ENCODE data around the gene RFX2. TPM values are rescaled to one million over a fixed set of nuclear protein-coding genes. Genes with fewer than 3 reads are reported as not detected.

RFX2 gene
- total RNA-seq, 1 experiment from 2014 or later, result 3.7 TPM

GRCh38 chr19:5956728-5957127, 153.6 kb downstream of the RFX2 start:
- Mint-ChIP-seq H3K4me3 (no peak overlapping the region), H3K4me1 (peaks cover 68 to 72% of the 10 kb centered on the region in 2 experiments), H3K36me3 (ENCODE audit: insufficient read depth in 1 of 3, low read depth in 3 of 3) (no peaks in the 10 kb centered on the region; a peak in 1 of 7 replicates), H3K27me3 (ENCODE audit: low read depth) (no peaks in the 10 kb centered on the region), H3K27ac (peak overlapping the region in 2 of 3 experiments; percentile 44 to 51; a peak in 1 of 7 replicates), H3K9me3 (no peaks in the 10 kb centered on the region)
- Histone ChIP-seq H3K23me2 (ENCODE audit: insufficient read length, low read depth, low read length, poor library complexity, severe bottlenecking) (no peaks in the 10 kb centered on the region), H4K5ac (ENCODE audit: insufficient read length, low read depth, low read length) (no peak overlapping the region), H4K8ac (replicated peaks; ENCODE audit: insufficient read length, low read depth, low read length) (no peak overlapping the region), H2AFZ (ENCODE audit: low read length) (no peak overlapping the region), H2AK5ac (ENCODE audit: insufficient read length, low read length) (no peak overlapping the region), H4K20me1 (ENCODE audit: control insufficient read depth, insufficient read depth, insufficient read length) (no peaks in the 10 kb centered on the region), H2BK5ac (ENCODE audit: insufficient read length, low read length) (no peak overlapping the region), H2BK15ac (ENCODE audit: low read depth, low read length) (no peak overlapping the region), H3K14ac (ENCODE audit: insufficient read depth, low read length) (no peak overlapping the region), H3K9me3 (ENCODE audit: control insufficient read depth, low read depth, low read length) (no peaks in the 10 kb centered on the region), H3K56ac (ENCODE audit: insufficient read length, low read depth, low read length) (no peak overlapping the region), H3T11ph (ENCODE audit: low read length) (no peak overlapping the region), H4K91ac (ENCODE audit: insufficient read length, low read depth, low read length) (no peak overlapping the region), H3K4me1 (ENCODE audit: insufficient read depth, low read length) (peaks cover 26% of the 10 kb centered on the region), H2BK120ac (ENCODE audit: low read depth, low read length, poor library complexity, severe bottlenecking) (no peak overlapping the region), H3K79me2 (ENCODE audit: insufficient read depth, low read length) (peaks cover 26% of the 10 kb centered on the region; the same call in 1 of the 2 replicates), H3K18ac (ENCODE audit: insufficient read length, low read depth, low read length) (no peak overlapping the region), H3K27me3 (ENCODE audit: insufficient read depth, low read length) (no peaks in the 10 kb centered on the region), H3K27ac (ENCODE audit: insufficient read length, low read depth, low read length) (no peak overlapping the region), H2BK12ac (ENCODE audit: insufficient read length, low read depth, low read length) (no peak overlapping the region), H3K4me2 (ENCODE audit: insufficient read depth, insufficient read length, low read length) (no peak overlapping the region), H3K9ac (ENCODE audit: extremely low read depth, insufficient read length, low read length) (no peak overlapping the region), H3K4ac (ENCODE audit: low read depth, low read length) (no peak overlapping the region), H3K79me1 (ENCODE audit: insufficient read depth, low read depth, low read length, poor library complexity, severe bottlenecking) (peaks cover 4% of the 10 kb centered on the region), H3K23ac (ENCODE audit: insufficient read length, low read depth, low read length) (no peak overlapping the region), H2BK20ac (ENCODE audit: low read depth, low read length, poor library complexity, severe bottlenecking) (no peak overlapping the region)
- no peak for DNase-seq
- no peak for TF ChIP-seq CTCF (conservative IDR thresholded peaks at IDR 0.05)
- no CpG with 5 or more reads among the region's 12 CpGs for WGBS (ENCODE audit: extremely low coverage, insufficient read length, low lambda C conversion rate)
